ENCODE results near the gene CENPX.

The CENPX gene

GRCh38 chr17:81976332-81977210, 46.1 kb downstream of the CENPX start:
- DNase-seq = peak; percentile 70 to 73

DNA sequence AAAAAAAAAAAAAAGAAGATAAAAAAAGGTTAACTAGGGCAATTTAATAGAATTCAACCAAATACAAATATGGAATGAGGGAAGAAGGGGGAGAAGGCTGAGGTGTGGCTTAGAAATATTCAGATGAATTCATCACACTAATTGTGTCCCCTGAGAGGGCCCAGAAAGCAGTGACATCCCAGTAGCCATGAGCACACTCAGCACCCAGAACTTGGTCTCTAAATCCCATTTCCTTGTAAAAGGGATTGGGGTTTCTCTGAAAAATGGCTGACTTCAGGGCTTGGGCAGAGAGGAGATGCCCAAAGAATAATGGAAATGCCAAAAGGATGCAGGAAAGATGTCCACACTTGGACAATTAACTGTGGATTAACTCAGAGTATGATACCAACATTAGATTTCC, 49.2 kb downstream of the CENPX start:
- DNase-seq = no peak

GRCh38 chr17:81968850-81969812, 53.5 kb downstream of the CENPX start:
- no peak for DNase-seq

Data from activated T-cell treated with anti-CD3 and anti-CD28 coated beads, Interleukin-2, amount 50 U/mL, for 48 hours (primary cell).